NCI-H1048 (cell line): ENCODE measurements around the gene ADCY2.

Experiments
- DNase-seq: peaks from one replicate; lab custom pipeline; 2025; lab: John Stamatoyannopoulos, UW

The ADCY2 gene

GRCh38 chr5:7503564-7503963 lies 107.6 kb downstream of the ADCY2 start:
- no peak for DNase-seq

GRCh38 chr5:7515284-7515914 lies 119.5 kb downstream of the ADCY2 start:
- no peak for DNase-seq

- no peak for DNase-seq
These were observed 120.3 kb downstream of the ADCY2 start for GRCh38 chr5:7516253-7516652.

GRCh38 chr5:7517006-7517405 lies 121.1 kb downstream of the ADCY2 start:
- no peak for DNase-seq

GRCh38 chr5:7518947-7519560 lies 123.1 kb downstream of the ADCY2 start:
- no peak for DNase-seq

- no peak for DNase-seq
These were observed 123.6 kb downstream of the ADCY2 start for GRCh38 chr5:7519564-7519963.

- no peak for DNase-seq
These were observed 133.9 kb downstream of the ADCY2 start for GRCh38 chr5:7529880-7530279.

- DNase-seq, result no peak
These were observed 138.0 kb downstream of the ADCY2 start for GRCh38 chr5:7533941-7534340.

GRCh38 chr5:7534505-7534904 lies 138.6 kb downstream of the ADCY2 start:
- no peak for DNase-seq

- DNase-seq, result no peak
These were observed 141.6 kb downstream of the ADCY2 start for GRCh38 chr5:7537573-7537972.

- no peak for DNase-seq
These were observed 143.6 kb downstream of the ADCY2 start for GRCh38 chr5:7539571-7539970.

- no peak for DNase-seq
These were observed 145.0 kb downstream of the ADCY2 start for GRCh38 chr5:7540736-7541485.

GRCh38 chr5:7541898-7542297 lies 146.0 kb downstream of the ADCY2 start:
- DNase-seq, result no peak

GRCh38 chr5:7546555-7546954 lies 150.6 kb downstream of the ADCY2 start:
- no peak for DNase-seq

- DNase-seq, result no peak
These were observed 152.7 kb downstream of the ADCY2 start for GRCh38 chr5:7548596-7548995.

GRCh38 chr5:7565559-7565958 lies 169.6 kb downstream of the ADCY2 start:
- no peak for DNase-seq

GRCh38 chr5:7576023-7576715 lies 180.2 kb downstream of the ADCY2 start:
- DNase-seq, result no peak

- no peak for DNase-seq
These were observed 181.4 kb downstream of the ADCY2 start for GRCh38 chr5:7577381-7577780.

GRCh38 chr5:7578071-7578470 lies 182.1 kb downstream of the ADCY2 start:
- no peak for DNase-seq

- no peak for DNase-seq
These were observed 188.8 kb downstream of the ADCY2 start for GRCh38 chr5:7584749-7585148.

- no peak for DNase-seq
These were observed 189.9 kb downstream of the ADCY2 start for GRCh38 chr5:7585807-7586206.

- DNase-seq, result no peak
These were observed 190.5 kb downstream of the ADCY2 start for GRCh38 chr5:7586480-7586879.

GRCh38 chr5:7589800-7590199 lies 193.9 kb downstream of the ADCY2 start:
- DNase-seq, result no peak
